ENCODE measurements around the gene MYH9. TPM values are rescaled to one million over a fixed set of nuclear protein-coding genes. Genes with fewer than 3 reads are reported as not detected.

Gene MYH9
- total RNA-seq, 1 experiment from 2014 or later = 788 TPM

DNA sequence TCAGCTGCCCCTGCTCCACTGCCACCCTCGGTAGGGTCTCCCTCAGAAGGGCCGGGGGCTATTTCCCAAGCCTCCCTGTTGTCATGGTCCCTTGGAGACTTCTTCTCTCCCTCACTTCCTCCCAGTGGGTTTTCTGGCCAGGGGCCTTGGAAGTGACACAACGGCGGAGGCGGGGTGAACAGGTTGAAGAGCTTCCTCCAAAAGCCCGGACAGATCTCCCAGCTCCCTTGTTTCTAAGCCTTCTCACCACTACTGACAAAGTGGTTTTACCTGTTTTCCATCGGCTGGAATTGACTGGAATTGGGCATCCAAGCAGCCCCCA, 14.5 kb downstream of the MYH9 start:
- Histone ChIP-seq H3K27me3 (ENCODE audit: control insufficient read depth, insufficient read depth, low read length) (no peaks in the 10 kb centered on the region), H3K9me3 (ENCODE audit: control insufficient read depth, insufficient read depth, low read depth, low read length) (no peaks in the 10 kb centered on the region), H3K36me3 (ENCODE audit: control insufficient read depth, insufficient read depth, low read length) (no peaks in the 10 kb centered on the region), H3K4me1 (ENCODE audit: control insufficient read depth, insufficient read depth, low read length) (peaks cover 85% of the 10 kb centered on the region), H3K4me3 (ENCODE audit: low read depth in 2 of 2, low read length in 2 of 2) (0 out of 4 replicates have a peak overlapping the region, but pooled peaks of 1 of the 2 experiments have one; percentile 6), H3K27ac (ENCODE audit: low read length) (peak overlapping the region; percentile 97)
- TF ChIP-seq, protein P1, sequence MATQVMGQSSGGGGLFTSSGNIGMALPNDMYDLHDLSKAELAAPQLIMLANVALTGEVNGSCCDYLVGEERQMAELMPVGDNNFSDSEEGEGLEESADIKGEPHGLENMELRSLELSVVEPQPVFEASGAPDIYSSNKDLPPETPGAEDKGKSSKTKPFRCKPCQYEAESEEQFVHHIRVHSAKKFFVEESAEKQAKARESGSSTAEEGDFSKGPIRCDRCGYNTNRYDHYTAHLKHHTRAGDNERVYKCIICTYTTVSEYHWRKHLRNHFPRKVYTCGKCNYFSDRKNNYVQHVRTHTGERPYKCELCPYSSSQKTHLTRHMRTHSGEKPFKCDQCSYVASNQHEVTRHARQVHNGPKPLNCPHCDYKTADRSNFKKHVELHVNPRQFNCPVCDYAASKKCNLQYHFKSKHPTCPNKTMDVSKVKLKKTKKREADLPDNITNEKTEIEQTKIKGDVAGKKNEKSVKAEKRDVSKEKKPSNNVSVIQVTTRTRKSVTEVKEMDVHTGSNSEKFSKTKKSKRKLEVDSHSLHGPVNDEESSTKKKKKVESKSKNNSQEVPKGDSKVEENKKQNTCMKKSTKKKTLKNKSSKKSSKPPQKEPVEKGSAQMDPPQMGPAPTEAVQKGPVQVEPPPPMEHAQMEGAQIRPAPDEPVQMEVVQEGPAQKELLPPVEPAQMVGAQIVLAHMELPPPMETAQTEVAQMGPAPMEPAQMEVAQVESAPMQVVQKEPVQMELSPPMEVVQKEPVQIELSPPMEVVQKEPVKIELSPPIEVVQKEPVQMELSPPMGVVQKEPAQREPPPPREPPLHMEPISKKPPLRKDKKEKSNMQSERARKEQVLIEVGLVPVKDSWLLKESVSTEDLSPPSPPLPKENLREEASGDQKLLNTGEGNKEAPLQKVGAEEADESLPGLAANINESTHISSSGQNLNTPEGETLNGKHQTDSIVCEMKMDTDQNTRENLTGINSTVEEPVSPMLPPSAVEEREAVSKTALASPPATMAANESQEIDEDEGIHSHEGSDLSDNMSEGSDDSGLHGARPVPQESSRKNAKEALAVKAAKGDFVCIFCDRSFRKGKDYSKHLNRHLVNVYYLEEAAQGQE (IDR thresholded peaks at IDR 0.05; ENCODE audit: insufficient read depth in 1 of 2, low read depth in 2 of 2, low read length in 1 of 2) = no peak
- TF ChIP-seq SIN3A (IDR thresholded peaks at IDR 0.05; ENCODE audit: borderline replicate concordance, insufficient read depth, low read depth, low read length) (no peak), TCF7L2 (IDR thresholded peaks at IDR 0.05; ENCODE audit: low read depth, low read length) (no peak), POLR2AphosphoS5 (IDR thresholded peaks at IDR 0.05; ENCODE audit: low read depth, low read length) (no peak)
- TF ChIP-seq, protein P2, sequence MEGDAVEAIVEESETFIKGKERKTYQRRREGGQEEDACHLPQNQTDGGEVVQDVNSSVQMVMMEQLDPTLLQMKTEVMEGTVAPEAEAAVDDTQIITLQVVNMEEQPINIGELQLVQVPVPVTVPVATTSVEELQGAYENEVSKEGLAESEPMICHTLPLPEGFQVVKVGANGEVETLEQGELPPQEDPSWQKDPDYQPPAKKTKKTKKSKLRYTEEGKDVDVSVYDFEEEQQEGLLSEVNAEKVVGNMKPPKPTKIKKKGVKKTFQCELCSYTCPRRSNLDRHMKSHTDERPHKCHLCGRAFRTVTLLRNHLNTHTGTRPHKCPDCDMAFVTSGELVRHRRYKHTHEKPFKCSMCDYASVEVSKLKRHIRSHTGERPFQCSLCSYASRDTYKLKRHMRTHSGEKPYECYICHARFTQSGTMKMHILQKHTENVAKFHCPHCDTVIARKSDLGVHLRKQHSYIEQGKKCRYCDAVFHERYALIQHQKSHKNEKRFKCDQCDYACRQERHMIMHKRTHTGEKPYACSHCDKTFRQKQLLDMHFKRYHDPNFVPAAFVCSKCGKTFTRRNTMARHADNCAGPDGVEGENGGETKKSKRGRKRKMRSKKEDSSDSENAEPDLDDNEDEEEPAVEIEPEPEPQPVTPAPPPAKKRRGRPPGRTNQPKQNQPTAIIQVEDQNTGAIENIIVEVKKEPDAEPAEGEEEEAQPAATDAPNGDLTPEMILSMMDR (IDR thresholded peaks at IDR 0.05) = no peak
- intact Hi-C loops (cut with micrococcal nuclease; ENCODE audit: unreplicated experiment) = no loop called here
- in situ Hi-C loops (cut with HindIII; ENCODE audit: low pct_unique_long_range_greater_than_20kb, low sequenced_read_pairs) = no loop called here
- POLR2A ChIA-PET = interaction anchor here (0.7 kb wide), 1 partner anchor 17 kb away, joined by 5 read pairs; no protein-coding TSS in a partner anchor
- ATAC-seq (no peak), DNase-seq (ENCODE audit: low read depth, low spot score) (no peak)
- no TSS peak for BruUV-seq (replicated peaks)
- CTCF ChIA-PET = no interaction called here

DNA sequence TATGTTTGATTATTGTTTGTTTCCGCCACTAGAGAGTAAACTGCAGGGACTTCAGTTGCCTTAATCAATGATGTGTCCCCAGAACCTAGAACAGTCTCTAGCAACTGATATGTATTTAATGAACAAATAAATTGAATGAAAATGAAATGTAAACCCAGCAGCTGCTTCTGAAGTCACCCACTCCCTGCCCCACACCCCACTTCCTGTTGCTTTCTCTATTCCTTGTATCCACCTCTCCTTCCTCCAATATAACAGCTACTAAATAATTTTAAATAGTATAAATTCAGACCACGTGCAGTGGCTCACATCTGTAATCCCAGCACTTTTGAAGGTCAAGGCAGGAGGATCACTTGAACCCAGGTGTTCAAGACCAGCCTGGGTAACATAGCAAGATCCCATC, 15.8 kb downstream of the MYH9 start:
- in situ Hi-C loops (cut with HindIII; ENCODE audit: low pct_unique_long_range_greater_than_20kb, low sequenced_read_pairs) (no loop called here), intact Hi-C loops (cut with micrococcal nuclease; ENCODE audit: unreplicated experiment) (no loop called here)
- no TSS peak for BruUV-seq (replicated peaks)
- CTCF ChIA-PET = interaction anchor here (0.7 kb wide), 1 partner anchor 51 kb away, joined by 6 read pairs; no protein-coding TSS in a partner anchor
- ATAC-seq (no peak), DNase-seq (ENCODE audit: low read depth, low spot score) (no peak)
- Histone ChIP-seq H3K4me3 (ENCODE audit: low read depth in 2 of 2, low read length in 2 of 2) (no peak overlapping the region), H3K27me3 (ENCODE audit: control insufficient read depth, insufficient read depth, low read length) (no peaks in the 10 kb centered on the region), H3K36me3 (ENCODE audit: control insufficient read depth, insufficient read depth, low read length) (no peaks in the 10 kb centered on the region), H3K27ac (ENCODE audit: low read length) (peak overlapping the region; percentile 97), H3K4me1 (ENCODE audit: control insufficient read depth, insufficient read depth, low read length) (peaks cover 88% of the 10 kb centered on the region), H3K9me3 (ENCODE audit: control insufficient read depth, insufficient read depth, low read depth, low read length) (no peaks in the 10 kb centered on the region)
- no peak for TF ChIP-seq SIN3A (IDR thresholded peaks at IDR 0.05; ENCODE audit: borderline replicate concordance, insufficient read depth, low read depth, low read length)
- TF ChIP-seq POLR2AphosphoS5 (IDR thresholded peaks at IDR 0.05; ENCODE audit: low read depth, low read length) = no peak
- TF ChIP-seq, protein P2 (IDR thresholded peaks at IDR 0.05) = no peak
- TF ChIP-seq, protein P1 (IDR thresholded peaks at IDR 0.05; ENCODE audit: insufficient read depth in 1 of 2, low read depth in 2 of 2, low read length in 1 of 2) = no peak
- TF ChIP-seq TCF7L2 (IDR thresholded peaks at IDR 0.05; ENCODE audit: low read depth, low read length) = no peak
- POLR2A ChIA-PET = interaction anchor here (0.6 kb wide), 1 partner anchor 13 kb away, joined by 3 read pairs; no protein-coding TSS in a partner anchor

All from Panc1 (cell line).